K562 (cell line): ENCODE data around the gene IL23A. TPM values are rescaled to one million over a fixed set of nuclear protein-coding genes. Genes with fewer than 3 reads are reported as not detected.
A peak's percentile ranks its signal among the peaks of the same experiment; 100 is the strongest.

ENCODE experiments used
- CBFB ChIP-seq: sonication (generic); formaldehyde crosslinking; IDR thresholded peaks from 2 replicates; pipeline ENCODE4 v1.4.0; 2020; ENCODE audit warnings: mild to moderate bottlenecking, missing genetic modification reagents
- CCAR2 ChIP-seq: fragments of 200-400 bp; formaldehyde crosslinking; IDR thresholded peaks from 2 replicates; pipeline ENCODE4 v1.6.1; 2017; ENCODE audit warnings: mild to moderate bottlenecking, low read depth, low read length
- NR2F6 ChIP-seq: fragments of 450-650 bp; formaldehyde crosslinking; IDR thresholded peaks from 2 replicates; pipeline ENCODE4 v1.4.0; 2020; ENCODE audit warnings: mild to moderate bottlenecking
- RNF219 ChIP-seq: fragments of 250-450 bp; sonication (Bioruptor Pico); IDR thresholded peaks from 2 replicates; pipeline ENCODE4 v1.5.0; 2022; ENCODE audit warnings: mild to moderate bottlenecking
- SIX5 ChIP-seq, 2 experiments: IDR thresholded peaks; 2 replicates each; pipeline ENCODE4 v1.6.1; 2011; ENCODE audit warnings: low read length in 2 of 2, borderline replicate concordance in 1 of 2, low read depth in 1 of 2, mild to moderate bottlenecking in 1 of 2, moderate library complexity in 1 of 2; ENCODE audit not compliant: insufficient read depth in 1 of 2
- U2AF2 ChIP-seq: fragments of 200-400 bp; formaldehyde crosslinking; optimal IDR thresholded peaks from 2 replicates; pipeline ENCODE3; 2017; ENCODE audit warnings: low read depth, mild to moderate bottlenecking, low read length
- USF2 ChIP-seq: sonication (generic); formaldehyde crosslinking; IDR thresholded peaks from 2 replicates; pipeline ENCODE4 v1.5.0; 2020; ENCODE audit warnings: missing genetic modification reagents
- ZBTB2 ChIP-seq: fragments of 450-650 bp; IDR thresholded peaks from 2 replicates; pipeline ENCODE4 v1.6.1; 2016; ENCODE audit warnings: antibody characterized with exemption
- ZNF318 ChIP-seq, 2 experiments: fragments of 450-650 bp; IDR thresholded peaks; 2 replicates each; pipeline ENCODE4 v1.6.1; 2016; ENCODE audit warnings: mild to moderate bottlenecking in 2 of 2, borderline replicate concordance in 1 of 2, low read depth in 1 of 2, moderate library complexity in 1 of 2
- ZNF561 ChIP-seq: fragments of 450-650 bp; formaldehyde crosslinking; conservative IDR thresholded peaks from 2 replicates; pipeline ENCODE4 v1.4.0; 2020; ENCODE audit warnings: mild to moderate bottlenecking, moderate library complexity
- polyA plus RNA-seq, 8 experiments: library from polyadenylated mRNA; depleted of rRNA in 4 of 8; stranded (reverse) in 5 of 8; unstranded in 3 of 8; fragments of >200 nt; fragmentation: Nextera tagmentation in 2 of 8; fragmentation: Illumina TruSeq in 1 of 8; extraction: Ambion mirVana in 2 of 8; extraction: Trizol in 1 of 8; gene quantifications; 2 replicates each; pipeline versions ENCODE4 v1.2.1 to v1.2.3, GENCODE V29; 2011 to 2014; ENCODE audit warnings: inconsistent platforms in 1 of 8, missing spikeins in 1 of 8
- total RNA-seq, 7 experiments: library from RNA; depleted of rRNA in 6 of 7; stranded (reverse); fragments of >200 nt in 6 of 7; fragmentation: Illumina TruSeq in 2 of 7; extraction: Trizol in 2 of 7; gene quantifications; 2 replicates each; pipeline versions ENCODE4 v1.2.1 to v1.2.3, GENCODE V29; 2011 to 2021; ENCODE audit warnings: low replicate concordance in 1 of 7

Gene IL23A
- total and polyA plus RNA-seq, 9 of the 15 experiments (the other 6 are each of a cell fraction or from before 2014, with no cell fraction given) = 4.4 to 37.2 (median 9.6) TPM

- peak; percentile 59 for TF ChIP-seq ZBTB2
- no peak for TF ChIP-seq SIX5 (IDR thresholded peaks at IDR 0.05; ENCODE audit: borderline replicate concordance in 1 of 2, insufficient read depth in 1 of 2, low read depth in 1 of 2, low read length in 2 of 2)
- TF ChIP-seq RNF219 (CRISPR knock-in tag) = no peak
- TF ChIP-seq NR2F6 (CRISPR knock-in tag) = no peak
- TF ChIP-seq U2AF2 = no peak
- TF ChIP-seq ZNF561 (CRISPR knock-in tag) = no peak
- no peak for TF ChIP-seq CCAR2
- TF ChIP-seq CBFB (CRISPR knock-in tag) = no peak
- no peak for TF ChIP-seq USF2
- TF ChIP-seq ZNF318 (IDR thresholded peaks at IDR 0.05; ENCODE audit: borderline replicate concordance in 1 of 2, low read depth in 1 of 2) = no peak
Observed at GRCh38 chr12:56300644-56301464, 37.8 kb upstream of the IL23A start (continued).
